ENCODE results near the gene SSBP4.
A peak's percentile ranks its signal among the peaks of the same experiment; 100 is the strongest.
"Not testable (repeated sequence)": the region's sequence is repeated elsewhere in the genome, so short reads cannot be mapped to it uniquely, and the experiment has no call there.

SSBP4 gene

DNA sequence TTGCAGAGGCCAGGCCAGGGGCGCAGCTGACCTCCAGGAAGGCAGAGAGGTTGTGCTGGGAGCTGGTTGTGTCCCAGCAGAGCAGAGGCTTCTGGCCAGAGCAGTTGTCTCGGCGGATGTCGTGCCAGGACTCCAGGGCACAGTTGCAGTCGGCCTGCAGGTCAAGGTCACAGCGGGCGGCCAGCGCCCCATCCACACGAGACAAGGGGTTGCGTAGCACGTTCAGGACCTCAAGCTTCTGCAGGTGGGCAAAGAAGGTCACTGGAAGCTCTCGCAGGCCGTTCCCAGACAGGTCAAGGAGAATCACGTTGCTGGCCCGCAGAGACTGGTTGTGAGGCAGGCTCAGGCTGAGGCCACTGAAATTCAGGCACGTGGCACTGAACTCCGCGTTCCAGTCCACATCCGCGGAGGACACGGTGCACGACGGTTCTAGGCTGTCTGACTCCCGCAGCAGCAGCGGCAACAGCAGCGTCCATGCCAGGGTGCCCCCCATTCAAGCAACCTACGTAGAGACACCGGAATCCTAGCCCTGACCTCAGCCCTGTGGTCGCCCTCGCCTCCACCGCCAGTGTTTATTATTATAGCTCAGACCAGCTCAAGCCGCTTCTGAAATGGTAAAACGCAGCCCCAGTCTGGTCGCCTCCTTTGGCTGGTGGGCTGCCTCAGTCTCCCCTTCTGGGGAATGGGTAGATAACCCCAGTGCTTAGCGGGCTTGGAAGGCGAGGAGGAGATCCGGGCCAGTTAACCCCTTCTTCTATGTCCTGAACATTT lies 22.5 kb upstream of the SSBP4 start:
- no peak for DNase-seq

DNA sequence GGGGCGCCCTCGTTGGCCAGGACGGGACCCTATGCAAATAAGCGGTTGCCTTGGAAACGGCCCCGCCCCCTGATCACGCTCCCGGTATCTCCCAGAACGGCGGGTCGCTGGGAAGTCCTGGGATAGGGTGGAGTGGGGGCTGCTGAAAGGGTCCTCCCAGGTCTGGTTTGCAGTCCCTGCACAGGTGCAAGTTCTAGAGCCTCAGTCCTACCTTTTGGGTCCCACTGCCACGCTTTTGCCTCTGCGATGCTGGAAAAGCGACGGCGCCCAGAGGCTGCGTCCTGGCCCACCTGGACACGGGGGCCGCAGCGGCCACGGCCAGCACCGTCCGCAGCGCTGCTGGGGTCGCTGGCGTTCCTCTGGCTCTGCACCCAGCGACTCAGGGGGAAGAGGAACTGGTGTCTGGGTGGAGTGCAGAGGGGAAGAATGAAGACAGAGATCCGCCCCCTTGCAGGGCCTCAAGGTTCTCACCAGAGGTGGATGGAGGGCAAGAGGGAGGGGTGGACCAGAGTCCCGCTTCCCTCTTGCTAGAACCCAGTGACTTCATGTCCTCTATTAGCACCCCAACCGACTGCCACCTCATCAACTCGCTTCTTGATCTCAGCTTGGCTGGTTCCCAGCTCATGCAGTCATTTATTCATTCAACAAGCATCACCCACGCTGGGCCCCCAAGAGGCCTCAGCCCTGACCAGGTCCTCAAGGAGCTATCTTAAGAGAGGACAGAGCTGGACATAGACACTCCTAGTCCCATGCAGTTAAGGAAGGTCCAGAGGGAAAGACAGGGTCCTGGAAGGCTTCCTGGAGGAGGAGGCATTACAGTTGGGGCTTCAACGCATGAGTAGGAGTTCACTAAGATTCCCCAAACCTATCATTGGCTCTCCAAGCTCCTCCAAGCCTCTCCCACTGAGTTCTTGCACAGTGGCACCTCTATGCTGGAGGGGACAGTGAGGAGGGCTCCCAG lies 21.7 kb upstream of the SSBP4 start, which contains the start of gene LRRC25:
TSS of gene LRRC25 (minus strand) at position 381 of the 961 bp plus-strand sequence. CDS start 659 bp downstream, outside the sequence.
- peak; percentile 83 to 93 for DNase-seq

DNA sequence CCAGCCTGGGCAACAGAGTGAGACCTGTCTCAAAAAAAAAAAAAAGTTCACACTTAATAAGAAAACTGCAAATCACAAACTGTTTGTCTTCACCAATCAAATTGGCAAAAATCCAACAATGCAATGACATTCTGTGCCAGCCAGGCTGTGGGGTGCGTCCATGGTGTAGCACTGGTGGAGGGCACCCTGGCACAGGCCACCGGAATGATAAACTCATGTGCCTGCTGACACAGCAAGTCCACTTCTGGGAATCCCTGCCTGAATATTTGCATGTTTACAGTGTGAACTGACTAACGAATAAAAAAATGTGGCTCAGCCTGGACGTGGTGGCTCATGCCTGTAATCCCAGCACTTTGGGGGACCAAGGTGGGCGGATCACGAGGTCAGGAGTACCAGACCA lies 20.2 kb upstream of the SSBP4 start:
- peak in 1 of 2 donors; percentile 11 for DNase-seq

DNA sequence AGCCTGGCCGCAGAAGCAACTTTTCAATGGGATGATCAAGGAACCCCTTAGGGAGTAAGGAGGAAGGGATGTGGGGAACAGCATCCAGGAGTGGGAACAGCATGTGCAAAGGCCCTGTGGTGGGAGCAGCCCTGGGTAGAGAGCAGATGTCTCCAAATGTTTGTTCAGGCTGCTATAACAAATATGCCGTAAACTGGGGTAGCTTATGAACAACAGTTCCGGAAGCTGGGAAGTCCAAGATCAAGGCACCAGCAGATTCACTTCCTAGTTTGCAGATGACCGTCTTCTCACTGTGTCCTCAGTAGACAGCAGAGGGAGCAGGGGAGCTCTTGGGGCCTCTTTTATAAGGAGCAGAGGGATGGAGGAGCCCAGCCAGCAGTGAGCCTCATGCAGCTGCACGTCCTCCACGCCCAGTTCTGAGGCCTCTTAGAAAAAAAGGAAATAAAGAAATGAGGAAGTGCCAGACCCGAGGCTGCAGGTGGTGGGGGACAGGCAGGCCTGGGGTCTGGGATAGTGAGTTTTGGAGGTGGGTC lies 17.6 kb upstream of the SSBP4 start:
- DNase-seq, result peak; percentile 95 to 96

DNA sequence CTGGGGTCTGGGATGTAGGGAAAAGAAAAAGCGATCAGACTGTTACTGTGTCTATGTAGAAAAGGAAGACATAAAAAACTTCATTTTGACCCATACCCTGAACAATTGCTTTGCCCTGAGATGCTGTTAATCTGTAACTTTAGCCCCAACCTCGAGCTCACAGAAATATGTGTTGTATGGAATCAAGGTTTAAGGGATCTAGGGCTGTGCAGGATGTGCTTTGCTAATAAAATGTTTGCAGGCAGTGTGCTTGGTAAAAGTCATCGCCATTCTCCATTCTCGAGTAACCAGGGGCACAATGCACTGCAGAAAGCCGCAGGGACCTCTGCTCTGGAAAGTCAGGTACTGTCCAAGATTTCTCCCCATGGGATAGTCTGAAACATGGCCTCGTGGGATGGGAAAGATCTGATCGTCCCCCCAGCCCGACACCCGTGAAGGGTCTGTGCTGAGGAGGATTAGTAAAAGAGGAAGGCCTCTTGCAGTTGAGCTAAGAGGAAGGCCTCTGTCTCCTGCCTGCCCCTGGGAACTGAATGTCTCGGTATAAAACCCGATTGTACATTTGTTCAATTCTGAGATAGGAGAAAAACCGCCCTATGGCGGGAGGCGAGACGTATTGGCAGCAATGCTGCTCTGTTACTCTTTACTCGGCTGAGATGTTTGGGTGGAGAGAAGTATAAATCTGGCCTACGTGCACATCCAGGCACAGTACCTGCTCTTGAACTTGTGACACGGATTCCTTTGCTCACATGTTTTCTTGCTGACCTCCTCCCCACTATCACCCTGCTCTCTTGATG lies 16.5 kb upstream of the SSBP4 start:
- DNase-seq, result not testable (repeated sequence)

DNA sequence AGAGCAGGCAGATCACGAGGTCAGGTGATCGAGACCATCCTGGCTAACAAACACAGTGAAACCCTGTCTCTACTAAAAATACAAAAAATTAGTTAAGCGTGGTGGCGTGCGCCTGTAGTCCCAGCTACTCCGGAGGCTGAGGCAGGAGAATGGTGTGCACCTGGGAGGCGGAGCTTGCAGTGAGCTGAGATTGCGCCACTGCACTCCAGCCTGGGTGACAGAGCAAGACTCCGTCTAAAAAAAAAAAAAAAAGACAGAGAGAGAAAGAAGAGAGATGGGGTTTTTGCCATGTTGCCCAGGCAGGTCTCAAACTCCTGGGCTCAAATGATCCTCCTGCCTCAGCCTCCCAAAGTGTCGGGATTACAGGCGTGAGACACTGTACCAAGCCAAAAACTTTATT lies 13.4 kb upstream of the SSBP4 start:
- DNase-seq, result not testable (repeated sequence)

DNA sequence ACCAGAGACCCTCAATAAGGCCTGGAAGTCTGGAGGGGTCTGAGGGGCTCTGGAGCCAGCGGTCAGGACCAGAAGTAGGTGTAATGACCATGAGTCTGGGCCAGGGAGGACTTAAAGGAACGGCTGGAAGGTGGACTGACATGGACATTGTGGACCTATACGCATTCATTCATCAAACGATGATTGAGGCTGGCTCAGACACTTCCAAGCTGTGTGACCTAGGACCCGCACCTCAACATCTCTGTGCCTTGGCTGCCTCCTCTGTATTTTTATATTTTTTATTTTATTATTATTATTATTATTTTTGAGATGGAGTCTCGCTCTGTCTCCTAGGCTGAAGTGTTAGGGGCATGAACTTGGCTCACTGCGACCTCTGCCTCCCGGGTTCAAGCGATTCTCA lies 12.4 kb upstream of the SSBP4 start:
- DNase-seq, result no peak

DNA sequence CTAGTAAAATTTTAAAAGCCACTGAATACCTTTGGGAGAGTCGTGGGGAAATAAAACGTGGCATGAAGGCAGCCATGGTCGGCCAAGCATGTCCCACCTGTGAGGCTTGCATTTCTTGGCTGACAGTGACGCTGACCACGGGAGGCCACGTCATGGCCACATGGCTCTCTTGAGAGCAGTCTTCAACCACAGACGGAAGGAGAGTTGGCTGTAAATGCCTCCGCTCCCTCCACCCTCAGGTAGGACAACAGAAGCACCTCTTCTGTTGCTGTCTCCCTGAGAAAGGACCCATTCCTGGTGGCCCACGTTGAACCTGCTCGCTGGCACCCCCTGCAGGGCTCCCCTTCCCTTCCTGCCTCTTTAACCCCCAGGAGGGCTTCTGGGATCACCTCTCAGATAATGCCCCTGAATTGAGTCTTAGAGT lies 11.1 kb upstream of the SSBP4 start:
- peak; percentile 47 to 51 for DNase-seq

DNA sequence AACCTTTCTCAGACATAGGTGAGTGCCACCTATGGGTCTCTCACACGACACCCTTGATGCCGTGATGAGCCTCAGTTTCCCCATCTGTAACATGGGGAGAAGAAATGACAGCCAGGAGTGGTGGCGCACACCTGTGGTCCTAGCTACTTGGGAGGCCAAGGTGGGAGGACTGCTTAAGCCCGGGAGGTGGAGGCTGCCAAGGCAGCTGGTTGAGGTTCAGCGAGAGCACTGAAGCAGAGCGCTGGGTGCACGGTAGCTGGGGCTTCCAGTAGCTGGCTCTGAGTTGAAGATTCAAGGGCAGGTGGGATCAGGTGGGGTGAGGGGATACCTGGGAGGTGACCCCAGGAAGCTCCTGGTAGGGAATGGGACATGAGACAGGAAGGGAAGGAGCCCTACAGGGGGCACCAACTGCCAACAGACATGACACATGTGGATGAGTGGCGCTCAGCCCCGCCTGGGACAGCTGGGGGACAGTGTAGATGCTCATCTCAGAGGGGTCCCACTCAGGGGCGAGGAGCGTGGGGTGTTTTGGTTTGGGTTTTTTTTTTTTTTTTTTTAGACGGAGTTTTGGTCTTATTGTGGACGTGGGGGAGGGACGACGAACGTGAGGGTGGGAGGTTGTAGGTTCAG lies 6.5 kb upstream of the SSBP4 start:
- DNase-seq, result no peak

DNA sequence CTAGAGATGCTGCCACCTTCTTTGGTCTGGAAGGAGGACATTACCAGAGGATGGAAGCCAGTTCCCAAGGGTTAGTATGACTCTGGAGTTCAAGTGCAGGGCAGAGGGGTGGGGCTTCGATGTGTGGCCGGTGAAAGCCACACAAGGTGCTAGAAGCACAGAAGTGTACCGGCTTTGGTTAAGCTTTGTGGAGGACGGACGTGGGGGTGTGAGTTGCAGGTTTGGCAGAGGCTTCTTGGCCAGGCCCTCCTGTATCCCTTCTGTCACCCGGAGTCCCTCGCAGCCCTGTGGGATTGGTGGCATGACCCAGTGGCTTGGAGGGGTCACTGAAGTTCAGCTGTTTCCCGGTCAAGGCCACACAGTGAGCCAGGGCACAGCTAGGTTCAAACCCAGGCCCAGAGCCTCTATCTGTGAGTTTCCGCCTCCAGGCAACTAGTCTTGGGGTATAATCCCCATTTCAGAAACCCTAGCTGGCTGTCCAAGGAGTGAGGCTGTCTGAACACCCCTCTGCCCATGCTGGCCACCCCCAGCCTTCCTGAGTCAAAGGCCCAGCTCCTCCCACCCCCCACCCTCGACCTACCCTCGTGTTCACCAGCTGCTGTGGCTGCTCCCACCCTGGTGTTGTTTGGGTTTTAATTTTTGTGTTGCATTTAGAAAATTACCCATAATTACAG lies 4.6 kb upstream of the SSBP4 start:
- DNase-seq, result peak in 1 of 2 donors; percentile 50

DNA sequence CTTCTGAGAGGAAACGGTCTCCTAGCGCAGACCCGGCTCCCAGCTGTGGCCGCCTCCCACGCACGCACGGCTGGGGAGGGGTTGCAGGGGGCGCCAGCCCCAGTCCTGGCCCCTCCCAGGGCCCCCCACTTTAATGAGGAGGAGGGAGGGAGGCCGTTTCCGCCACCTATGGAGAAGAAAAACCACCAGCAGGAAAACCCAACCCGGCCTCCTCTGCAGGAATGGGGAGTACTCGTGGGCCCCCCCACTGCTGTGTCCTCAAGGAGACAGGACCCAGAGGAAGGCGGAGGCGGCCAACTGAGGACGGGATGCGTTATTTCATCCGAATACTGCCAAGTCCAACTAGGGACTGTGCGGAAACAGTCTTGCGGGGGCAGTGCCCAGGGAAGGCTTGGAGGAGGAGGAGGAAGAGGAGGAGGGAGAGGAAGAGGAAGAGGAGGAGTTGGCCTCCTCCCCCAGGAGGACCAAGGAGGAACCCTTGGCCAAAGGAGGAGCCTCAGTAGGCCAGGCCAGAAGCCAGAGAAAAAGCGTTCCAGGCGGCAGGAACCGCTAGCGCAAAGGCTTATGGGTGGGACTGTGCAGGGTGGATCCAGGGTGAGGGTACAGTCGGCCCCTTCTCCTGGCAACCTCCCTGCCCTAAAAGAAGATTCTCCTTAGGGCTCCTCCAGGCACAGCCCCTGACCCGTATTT lies 3.9 kb upstream of the SSBP4 start:
- peak; percentile 86 to 94 for DNase-seq

DNA sequence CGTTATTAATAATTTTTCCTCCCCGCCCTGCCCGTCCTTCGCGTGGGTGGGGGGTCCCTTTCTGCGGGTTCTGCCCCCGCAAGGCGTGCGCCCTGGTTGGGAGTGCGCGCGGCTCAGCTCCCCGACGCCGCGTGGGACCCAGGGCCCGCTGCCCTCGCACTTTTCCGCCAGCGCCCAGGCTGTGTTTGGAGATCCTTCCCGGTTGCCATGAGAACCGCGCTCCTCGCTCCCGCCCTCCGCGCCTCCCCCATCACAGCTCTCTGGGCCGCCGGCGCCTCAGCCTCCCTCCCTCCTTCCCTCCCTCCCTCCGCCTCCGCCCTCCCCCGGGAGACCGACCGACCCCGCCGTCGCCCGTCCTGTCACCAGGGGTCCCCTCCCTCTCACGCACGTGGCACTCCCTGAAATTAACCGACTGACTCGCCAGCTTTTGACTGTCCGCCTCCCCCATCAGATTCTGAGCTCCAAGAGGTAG lies 2.4 kb upstream of the SSBP4 start:
- DNase-seq, result peak; percentile 76 to 81

DNA sequence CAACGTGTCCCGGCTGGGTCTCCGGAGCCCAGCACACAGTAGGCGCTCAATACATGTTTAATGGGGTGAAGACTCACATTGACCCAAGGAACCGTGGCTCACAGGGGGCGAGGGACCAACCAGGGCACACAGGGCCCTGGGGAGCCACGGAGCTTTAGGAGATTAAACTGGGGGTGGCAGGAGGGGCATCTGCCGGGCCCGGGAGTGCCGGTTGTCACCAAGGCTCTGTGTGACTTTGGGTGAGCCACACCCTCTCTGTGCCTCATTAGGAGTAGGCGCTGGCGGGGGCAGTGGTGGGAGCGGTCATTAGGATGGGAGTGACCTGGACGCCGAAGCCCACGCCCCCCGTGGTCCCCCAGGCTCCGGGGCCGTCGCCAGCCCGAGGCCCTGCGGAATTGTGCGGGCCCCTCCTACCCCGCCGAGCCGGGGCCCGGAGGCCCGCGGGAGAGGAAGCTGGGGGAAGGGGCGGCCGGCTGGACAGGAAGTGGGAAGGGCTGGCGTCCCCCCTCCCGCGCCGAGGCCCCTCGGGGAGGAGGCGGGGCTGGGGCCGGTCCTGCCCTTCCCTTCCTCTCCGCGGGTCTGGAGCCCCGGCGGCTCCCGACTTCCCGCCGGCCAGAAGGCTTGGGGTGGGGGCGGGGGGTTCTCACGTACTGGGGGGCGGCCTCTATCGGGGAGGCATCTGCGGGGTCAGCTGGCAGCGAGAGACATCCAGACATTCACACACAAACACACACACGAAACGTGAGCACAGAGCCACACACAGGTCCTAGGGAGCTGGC lies 1.8 kb upstream of the SSBP4 start:
- peak; percentile 75 to 78 for DNase-seq

DNA sequence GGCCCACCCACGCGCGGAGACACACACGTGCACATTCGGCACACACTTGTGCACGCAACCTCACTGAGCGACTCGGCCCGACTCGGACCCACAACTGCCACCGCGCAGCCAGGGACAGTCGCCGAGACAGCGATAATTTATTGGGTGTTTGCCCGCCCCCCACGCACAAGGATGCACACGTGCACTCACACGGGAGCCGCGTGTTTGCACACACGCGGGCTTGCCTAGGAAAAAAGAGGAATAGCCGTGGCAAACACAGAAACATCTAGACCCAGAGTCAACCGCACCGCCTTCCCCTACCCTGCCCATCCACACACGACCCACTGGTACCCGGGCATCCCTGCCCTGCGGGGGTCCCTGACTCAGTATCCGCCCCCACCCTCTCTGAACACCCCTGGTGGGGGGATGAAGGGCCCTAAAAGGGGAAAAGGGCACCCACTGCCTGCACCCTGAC lies 1.1 kb upstream of the SSBP4 start:
- peak; percentile 61 to 71 for DNase-seq

DNA sequence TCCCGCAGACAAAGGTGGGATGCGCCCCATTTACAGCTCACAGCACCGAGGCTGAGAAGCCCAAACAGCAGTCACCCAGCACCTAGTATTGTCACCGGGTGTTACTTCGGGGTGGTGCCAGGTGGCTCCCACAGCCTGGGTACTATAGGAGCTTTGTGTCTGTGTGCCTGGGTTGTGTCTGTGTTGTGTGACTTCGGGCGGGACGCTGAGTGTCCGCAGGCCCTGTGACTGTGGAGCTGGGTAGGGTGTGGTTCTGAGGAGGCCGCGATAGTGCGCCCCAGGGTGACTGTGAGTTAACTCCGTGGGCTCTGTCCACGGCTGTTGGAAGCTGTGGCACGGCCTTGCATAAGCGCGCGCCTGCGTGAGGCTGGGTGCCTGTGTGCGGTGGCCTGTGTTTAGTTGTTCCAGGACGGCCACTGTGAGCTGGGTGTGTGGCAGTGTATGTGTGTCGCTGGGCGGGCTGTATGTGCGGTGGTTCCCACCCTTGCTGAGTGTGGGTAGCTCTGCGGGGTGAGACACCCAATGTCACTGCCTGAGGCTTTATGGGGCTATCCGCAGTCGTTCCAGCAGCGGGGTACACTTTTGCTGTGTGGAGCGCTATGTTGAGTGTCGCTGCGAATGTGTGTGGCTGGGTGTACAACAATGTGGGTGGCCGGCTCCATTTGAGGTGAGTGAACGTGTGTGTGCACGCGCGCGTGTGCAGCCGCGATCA lies 559 bp upstream of the SSBP4 start:
- peak; percentile 55 to 66 for DNase-seq

DNA sequence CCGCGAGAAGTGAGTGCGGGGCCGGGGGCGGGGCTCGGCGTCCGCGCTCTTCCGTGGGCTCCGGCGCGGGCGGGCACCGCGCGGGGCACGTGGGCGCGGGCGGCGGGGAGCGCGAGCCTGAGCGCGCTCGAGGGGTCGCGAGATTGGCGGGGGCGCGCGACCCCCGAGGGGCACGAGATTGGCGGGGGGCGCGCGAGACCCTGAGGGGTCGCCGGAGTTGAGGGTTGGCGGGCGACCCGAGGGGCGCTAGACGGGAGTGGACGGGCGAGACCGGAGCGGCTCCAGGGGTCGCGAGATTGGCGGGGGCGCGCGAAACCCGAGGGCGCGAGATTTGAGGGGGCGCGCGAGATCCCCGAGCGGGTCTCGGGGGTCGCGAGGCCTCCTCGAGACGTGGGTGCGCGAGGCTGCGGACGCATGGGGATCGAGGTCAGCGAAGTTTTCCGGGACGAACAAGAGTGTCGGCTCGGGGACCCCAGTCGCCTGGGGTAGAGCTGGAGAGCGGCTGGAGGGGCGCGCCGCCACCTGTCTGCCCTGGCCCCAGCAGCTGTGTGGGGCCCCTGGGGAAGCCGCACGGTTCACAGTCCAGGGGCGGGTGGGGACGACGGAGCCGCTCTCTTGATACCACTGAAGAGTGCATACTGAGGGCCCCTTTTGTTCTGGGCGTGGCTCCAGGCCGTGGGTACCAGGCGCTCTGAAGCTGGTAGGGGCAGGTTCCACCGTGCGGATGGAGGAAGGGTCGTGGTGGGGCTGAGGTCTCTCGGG lies 682 bp downstream of the SSBP4 start:
- DNase-seq, result no peak

DNA sequence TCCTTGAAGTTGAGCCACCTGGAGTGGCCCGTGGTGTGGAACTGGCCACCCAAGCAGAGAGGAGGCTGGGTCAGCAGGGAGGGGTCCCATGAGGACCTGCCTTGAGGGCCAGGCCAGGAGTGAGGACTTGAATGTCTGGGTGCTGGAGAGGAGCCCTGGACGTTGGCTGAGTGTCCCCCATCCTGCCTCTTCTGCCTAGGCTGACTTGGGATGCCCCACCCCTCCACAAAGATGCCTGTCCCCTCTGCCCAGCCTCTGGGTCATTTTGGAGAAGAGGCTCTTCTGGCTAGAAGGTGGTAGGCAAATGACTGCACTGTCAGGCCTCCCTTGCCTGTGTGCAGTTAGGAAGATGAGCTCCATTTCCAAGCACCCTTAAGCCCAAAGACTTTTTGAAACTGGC lies 1.7 kb downstream of the SSBP4 start:
- no peak for DNase-seq

DNA sequence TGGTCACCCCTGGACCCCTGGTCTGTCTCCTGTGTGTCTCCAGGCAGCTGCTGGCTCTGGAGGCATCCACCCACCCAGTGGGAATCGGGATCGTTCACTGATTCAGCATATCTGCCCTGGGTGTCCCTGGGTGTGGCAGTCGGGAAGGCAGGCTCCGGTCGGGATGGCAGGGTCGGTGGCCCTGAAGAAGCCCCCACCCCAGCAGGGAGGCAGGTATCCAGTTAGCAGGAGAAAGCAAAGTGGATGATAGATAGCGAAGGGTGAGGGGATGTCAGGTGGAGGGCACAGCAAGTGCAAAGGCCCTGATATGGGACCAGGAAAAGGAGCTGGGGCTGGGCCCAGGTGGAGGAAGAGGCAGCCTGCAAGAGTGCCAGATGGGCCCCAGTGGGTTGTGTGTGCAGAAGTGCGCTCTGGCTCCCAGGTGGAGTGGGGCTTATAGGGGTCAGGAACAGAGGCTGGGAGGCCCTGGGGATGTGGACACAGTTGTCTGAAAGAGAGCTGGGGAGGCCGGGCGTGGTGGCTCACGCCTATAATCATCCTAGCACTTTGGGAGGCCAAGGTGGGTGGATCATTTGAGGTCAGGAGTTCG lies 2.3 kb downstream of the SSBP4 start:
- DNase-seq, result no peak

Measured in inflammatory macrophage (primary cell).